Sigmoid colon (tissue), 7 donors: Measurements from ENCODE around the gene RPS15. TPM values are rescaled to one million over a fixed set of nuclear protein-coding genes. Genes with fewer than 3 reads are reported as not detected.

Experiments
- DNase-seq: peaks from one replicate; pipeline ENCODE4 v3.0.0-alpha.2; 2019
- H3K27ac ChIP-seq, 4 donors: fragments of 200-600 bp; sonication (generic); one replicate each; pipeline ENCODE4 v1.5.1; 2016 to 2019; ENCODE audit warnings: mild to moderate bottlenecking in 1 of 4
- H3K27me3 ChIP-seq, 3 donors: fragments of 200-600 bp; sonication (generic); one replicate each; pipeline ENCODE4 v1.5.1; 2019; ENCODE audit warnings: mild to moderate bottlenecking in 1 of 3
- H3K36me3 ChIP-seq, 4 donors: fragments of 200-600 bp; sonication (generic); one replicate each; pipeline ENCODE4 v1.5.1; 2016 to 2019
- H3K4me1 ChIP-seq, 4 donors: fragments of 200-600 bp; sonication (generic); one replicate each; pipeline ENCODE4 v1.5.1; 2017 to 2019
- H3K4me3 ChIP-seq, 4 donors: fragments of 200-600 bp; sonication (generic); one replicate each; pipeline ENCODE4 v1.5.1; 2017 to 2019; ENCODE audit warnings: mild to moderate bottlenecking in 2 of 4, moderate library complexity in 1 of 4
- H3K9me3 ChIP-seq, 4 donors: fragments of 200-600 bp in 3 of 4; sonication (generic) in 3 of 4; one replicate each; pipeline versions ENCODE4 v1.5.1 to v1.6.1; 2013 to 2019
- EP300 ChIP-seq, 4 donors: sonication (generic); formaldehyde crosslinking; IDR thresholded peaks; one replicate each; pipeline ENCODE4 v1.6.1; 2017; ENCODE audit warnings: antibody characterized with exemption in 4 of 4
- POLR2A ChIP-seq, 2 donors: fragments of 450-650 bp; IDR thresholded peaks; one replicate each; pipeline ENCODE4 v1.6.1; 2016; ENCODE audit warnings: antibody characterized with exemption in 2 of 2, mild to moderate bottlenecking in 2 of 2, moderate library complexity in 2 of 2
- POLR2AphosphoS5 ChIP-seq, 4 donors: sonication (generic); formaldehyde crosslinking; IDR thresholded peaks; one replicate each; pipeline ENCODE4 v1.6.1; 2017; ENCODE audit warnings: antibody characterized with exemption in 4 of 4
- WGBS, 2 donors: extraction: QIAGEN DNeasy Blood & Tissue Kit; methylation state at CpG; one replicate each; pipeline ENCODE4 v1.1.7; 2013; 5-methylcytosine and 5-hydroxymethylcytosine counted together
- intact Hi-C: fragments of 100-400 bp; cut with DNase I; formaldehyde crosslinking; loops from one replicate; pipeline ENCODE4 v1.15.1; 2023
- polyA plus RNA-seq, 3 donors: library from polyadenylated mRNA; stranded (reverse); fragments of 200-250 nt; gene quantifications; one replicate each; pipeline ENCODE4 v1.2.3, GENCODE V29; 2013
- total RNA-seq, 4 donors: library from RNA; depleted of rRNA; stranded (reverse); fragments of >200 nt; gene quantifications; one replicate each; pipeline ENCODE4 v1.1.0, GENCODE V29; 2016
- TF ChIP-seq, protein P1 (sequence below), 4 experiments: fragments of 450-650 bp in 3 of 4; fragments of 200-600 bp in 1 of 4; IDR thresholded peaks; one replicate each; pipeline ENCODE4 v1.5.1; 2016 to 2019; ENCODE audit warnings: antibody characterized with exemption in 4 of 4, mild to moderate bottlenecking in 3 of 4, moderate library complexity in 2 of 4
- donor health status: healthy with polysubstance abuse.
- donor health status: Bipolar disorder and iron deficiency.
- donor health status: healthy.

The RPS15 gene
- total and polyA plus RNA-seq, 7 donors: 2,516 to 5,641 (median 3,724) TPM

DNA sequence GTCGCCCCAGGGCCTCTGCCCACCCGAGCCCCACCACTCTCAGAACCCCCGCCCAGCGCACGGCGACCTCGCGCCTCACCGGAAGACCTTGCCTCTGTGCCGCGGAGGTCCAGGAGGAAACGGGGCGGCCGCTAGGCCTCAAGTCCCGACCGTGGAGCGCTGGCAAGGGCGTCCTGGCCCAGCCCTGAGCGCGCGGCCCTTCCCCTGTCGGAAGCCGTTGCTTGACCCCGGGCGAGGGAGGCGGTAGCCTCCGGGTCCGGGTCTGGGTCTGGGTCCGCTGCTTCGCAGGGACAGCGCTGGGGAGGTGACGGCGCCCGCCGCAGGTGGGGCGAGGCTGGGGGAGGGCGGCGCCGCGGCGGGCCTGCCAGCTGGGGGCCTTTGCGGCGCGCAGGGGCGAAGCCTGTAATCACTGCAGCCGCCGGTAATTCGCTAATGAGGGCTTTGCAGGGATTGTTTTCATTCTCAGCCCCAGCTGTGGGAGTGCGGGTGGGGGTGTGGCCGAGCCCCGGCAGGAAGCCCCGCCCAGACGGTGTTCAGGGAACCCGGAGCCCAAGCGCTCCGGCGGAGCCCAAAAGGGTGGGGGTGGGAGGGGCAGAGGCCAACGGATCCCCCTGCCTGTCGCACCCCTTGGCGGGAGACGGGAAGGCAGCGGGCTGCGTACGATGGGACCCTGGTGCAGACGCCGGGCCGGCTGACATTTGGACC is 32.3 kb downstream of the RPS15 start:
- intact Hi-C loops: no loop called here
- peaks cover 0 to 66% (median 62%) of the 10 kb centered on the region in 4 donors for H3K4me1 ChIP-seq
- no peaks in the 10 kb centered on the region for H3K9me3 ChIP-seq
- no peak for DNase-seq
- H3K4me3 ChIP-seq: peak overlapping the region; percentile 4 to 42 (median 35)
- H3K27ac ChIP-seq: no peak overlapping the region
- H3K27me3 ChIP-seq: peaks cover 67 to 97% (median 88%) of the 10 kb centered on the region in 3 donors
- TF ChIP-seq, protein P1, sequence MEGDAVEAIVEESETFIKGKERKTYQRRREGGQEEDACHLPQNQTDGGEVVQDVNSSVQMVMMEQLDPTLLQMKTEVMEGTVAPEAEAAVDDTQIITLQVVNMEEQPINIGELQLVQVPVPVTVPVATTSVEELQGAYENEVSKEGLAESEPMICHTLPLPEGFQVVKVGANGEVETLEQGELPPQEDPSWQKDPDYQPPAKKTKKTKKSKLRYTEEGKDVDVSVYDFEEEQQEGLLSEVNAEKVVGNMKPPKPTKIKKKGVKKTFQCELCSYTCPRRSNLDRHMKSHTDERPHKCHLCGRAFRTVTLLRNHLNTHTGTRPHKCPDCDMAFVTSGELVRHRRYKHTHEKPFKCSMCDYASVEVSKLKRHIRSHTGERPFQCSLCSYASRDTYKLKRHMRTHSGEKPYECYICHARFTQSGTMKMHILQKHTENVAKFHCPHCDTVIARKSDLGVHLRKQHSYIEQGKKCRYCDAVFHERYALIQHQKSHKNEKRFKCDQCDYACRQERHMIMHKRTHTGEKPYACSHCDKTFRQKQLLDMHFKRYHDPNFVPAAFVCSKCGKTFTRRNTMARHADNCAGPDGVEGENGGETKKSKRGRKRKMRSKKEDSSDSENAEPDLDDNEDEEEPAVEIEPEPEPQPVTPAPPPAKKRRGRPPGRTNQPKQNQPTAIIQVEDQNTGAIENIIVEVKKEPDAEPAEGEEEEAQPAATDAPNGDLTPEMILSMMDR (IDR thresholded peaks at IDR 0.05): no peak
- TF ChIP-seq POLR2A (IDR thresholded peaks at IDR 0.05): no peak
- TF ChIP-seq POLR2AphosphoS5 (IDR thresholded peaks at IDR 0.05): no peak
- TF ChIP-seq EP300 (IDR thresholded peaks at IDR 0.05): no peak
- H3K36me3 ChIP-seq: peaks cover 0 to 9% (median 0%) of the 10 kb centered on the region in 4 donors
- 1% methylated on average over 67 of the region's 67 CpGs for WGBS, 2 donors

DNA sequence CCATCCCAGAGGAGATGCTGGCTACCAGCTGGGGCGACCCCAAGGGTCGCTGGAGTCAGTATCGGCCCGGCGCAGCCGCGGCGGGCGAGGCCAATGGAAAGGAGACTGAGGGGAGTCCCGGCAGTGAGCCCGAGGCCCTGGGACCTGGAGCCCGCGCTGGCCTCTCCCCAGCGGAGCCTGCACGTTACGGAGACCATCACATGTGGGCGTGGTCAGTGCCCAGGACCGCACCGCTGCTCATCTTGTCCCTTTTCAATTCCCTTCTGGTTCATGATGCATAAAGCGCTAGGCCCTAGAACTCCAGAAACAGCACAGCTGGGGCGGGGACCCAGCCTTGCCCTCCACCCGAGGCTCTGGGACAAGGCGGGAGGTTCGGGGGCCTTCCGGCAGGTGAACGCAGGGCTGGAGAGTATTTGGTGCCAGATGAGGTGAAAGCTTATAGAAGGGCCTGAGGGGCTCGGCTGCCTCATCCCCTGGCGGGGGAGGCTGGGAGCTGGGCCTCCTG is 32.9 kb downstream of the RPS15 start:
- Histone ChIP-seq H3K36me3 (peaks cover 0 to 13% (median 0%) of the 10 kb centered on the region in 4 donors), H3K27me3 (peaks cover 66 to 96% (median 82%) of the 10 kb centered on the region in 3 donors), H3K4me3 (peak overlapping the region in 3 of 4 donors; percentile 29 to 42 (median 41)), H3K27ac (no peak overlapping the region), H3K9me3 (no peaks in the 10 kb centered on the region), H3K4me1 (peaks cover 0 to 60% (median 56%) of the 10 kb centered on the region in 4 donors)
- intact Hi-C loops: no loop called here
- TF ChIP-seq POLR2AphosphoS5 (IDR thresholded peaks at IDR 0.05): no peak
- TF ChIP-seq, protein P1 (IDR thresholded peaks at IDR 0.05): no peak
- no peak for TF ChIP-seq POLR2A (IDR thresholded peaks at IDR 0.05)
- no peak for TF ChIP-seq EP300 (IDR thresholded peaks at IDR 0.05)
- WGBS, 2 donors: 3 to 7% methylated on average over 28 of the region's 28 CpGs
- DNase-seq: no peak

DNA sequence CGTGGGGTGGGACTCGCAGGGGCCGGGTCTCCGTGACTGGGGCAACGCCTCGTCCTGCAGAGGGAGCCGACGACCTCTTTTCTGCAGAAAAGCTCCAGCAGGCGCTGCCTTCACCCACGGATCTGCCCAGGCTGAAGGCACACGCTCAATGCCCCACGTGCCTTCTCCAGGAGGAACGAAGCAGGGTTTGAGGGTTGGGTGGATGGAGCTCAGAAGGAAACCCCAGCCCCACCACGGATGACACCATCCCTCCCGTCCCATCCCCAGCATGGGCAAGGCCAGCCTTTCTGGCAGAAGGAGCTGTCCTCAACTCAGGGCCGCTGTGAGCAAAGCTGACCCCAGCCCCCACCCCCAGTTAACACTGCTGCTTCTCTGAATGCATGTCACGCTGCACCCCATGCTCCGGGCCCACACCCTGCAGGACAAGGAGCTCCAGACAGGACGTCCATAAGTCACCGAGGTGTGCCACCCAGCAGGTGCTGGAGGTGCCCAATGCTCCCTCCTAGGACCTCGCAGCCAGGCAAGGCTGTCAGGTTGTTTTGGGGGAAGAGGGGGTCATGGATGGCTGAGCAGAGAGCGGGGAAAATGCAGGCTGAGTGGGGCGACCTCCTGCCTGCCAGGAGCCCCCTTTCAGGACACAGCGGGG is 33.4 kb downstream of the RPS15 start:
- Histone ChIP-seq H3K27me3 (peaks cover 61 to 96% (median 76%) of the 10 kb centered on the region in 3 donors), H3K27ac (no peak overlapping the region), H3K4me1 (peaks cover 0 to 54% (median 53%) of the 10 kb centered on the region in 4 donors), H3K36me3 (peaks cover 0 to 15% (median 0%) of the 10 kb centered on the region in 4 donors), H3K9me3 (no peaks in the 10 kb centered on the region), H3K4me3 (no peak overlapping the region)
- 15 to 23% methylated on average over 24 of the region's 24 CpGs for WGBS, 2 donors
- TF ChIP-seq EP300 (IDR thresholded peaks at IDR 0.05): no peak
- TF ChIP-seq, protein P1 (IDR thresholded peaks at IDR 0.05): no peak
- TF ChIP-seq POLR2A (IDR thresholded peaks at IDR 0.05): no peak
- no peak for TF ChIP-seq POLR2AphosphoS5 (IDR thresholded peaks at IDR 0.05)
- no peak for DNase-seq
- intact Hi-C loops: no loop called here

DNA sequence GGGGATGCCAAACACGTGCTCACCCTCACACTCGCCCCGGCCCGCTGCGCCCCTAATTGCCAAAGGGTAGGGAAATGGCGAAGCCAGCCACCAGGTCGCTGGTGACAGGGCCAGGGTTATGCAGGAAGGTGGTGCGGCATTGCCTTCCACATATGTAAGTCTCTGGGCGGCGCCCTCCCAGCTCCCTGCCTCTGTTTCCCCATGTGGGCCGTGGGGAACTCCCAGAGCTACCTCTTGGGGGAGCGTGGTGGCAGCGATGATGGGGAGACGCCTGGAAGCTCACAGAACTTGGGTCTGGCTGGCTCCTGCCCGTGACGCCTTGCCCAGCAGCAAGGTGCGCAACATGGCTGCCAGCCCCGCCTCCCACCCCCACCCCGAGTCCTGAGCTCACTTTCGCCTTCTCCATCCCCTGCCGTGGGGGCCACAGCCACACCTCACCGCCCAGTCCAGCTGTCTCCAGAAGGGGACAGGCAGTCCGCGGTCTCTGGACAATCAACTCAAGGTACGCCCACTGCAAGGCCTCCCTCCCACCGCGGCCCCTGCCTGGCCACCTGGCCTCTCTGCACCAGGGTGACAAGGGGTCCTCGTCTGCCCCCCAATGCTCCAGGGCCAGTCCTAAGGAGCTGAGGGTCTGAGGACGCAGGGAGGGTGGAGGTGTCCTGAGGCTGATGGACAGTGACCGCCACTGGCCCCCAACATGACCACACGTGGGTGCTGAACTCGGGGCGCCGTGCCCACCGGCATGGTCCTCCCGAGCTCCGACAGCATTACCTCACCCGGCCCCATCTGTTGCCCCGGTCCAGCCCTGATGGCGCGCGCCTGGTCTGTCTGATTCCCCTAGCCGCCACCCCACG is 34.3 kb downstream of the RPS15 start:
- no peak for DNase-seq
- H3K27me3 ChIP-seq: peaks cover 52 to 89% (median 68%) of the 10 kb centered on the region in 3 donors
- no peaks in the 10 kb centered on the region for H3K9me3 ChIP-seq
- no peak overlapping the region for H3K4me3 ChIP-seq
- peaks cover 0 to 46% (median 46%) of the 10 kb centered on the region in 4 donors for H3K4me1 ChIP-seq
- TF ChIP-seq POLR2A (IDR thresholded peaks at IDR 0.05) (no peak), EP300 (IDR thresholded peaks at IDR 0.05) (no peak), POLR2AphosphoS5 (IDR thresholded peaks at IDR 0.05) (no peak)
- TF ChIP-seq, protein P1 (IDR thresholded peaks at IDR 0.05): no peak
- WGBS, 2 donors: 48 to 57% methylated on average over 44 of the region's 44 CpGs
- intact Hi-C loops: no loop called here
- H3K27ac ChIP-seq: no peak overlapping the region
- peaks cover 0 to 19% (median 0%) of the 10 kb centered on the region in 4 donors for H3K36me3 ChIP-seq
